DMS53 (cell line): ENCODE measurements around the gene MSLN.

Experiments
- DNase-seq: peaks from one replicate; lab custom pipeline; 2025; lab: John Stamatoyannopoulos, UW

The MSLN gene

GRCh38 chr16:723695-724094 lies 36.8 kb upstream of the MSLN start:
- DNase-seq = no peak

DNA sequence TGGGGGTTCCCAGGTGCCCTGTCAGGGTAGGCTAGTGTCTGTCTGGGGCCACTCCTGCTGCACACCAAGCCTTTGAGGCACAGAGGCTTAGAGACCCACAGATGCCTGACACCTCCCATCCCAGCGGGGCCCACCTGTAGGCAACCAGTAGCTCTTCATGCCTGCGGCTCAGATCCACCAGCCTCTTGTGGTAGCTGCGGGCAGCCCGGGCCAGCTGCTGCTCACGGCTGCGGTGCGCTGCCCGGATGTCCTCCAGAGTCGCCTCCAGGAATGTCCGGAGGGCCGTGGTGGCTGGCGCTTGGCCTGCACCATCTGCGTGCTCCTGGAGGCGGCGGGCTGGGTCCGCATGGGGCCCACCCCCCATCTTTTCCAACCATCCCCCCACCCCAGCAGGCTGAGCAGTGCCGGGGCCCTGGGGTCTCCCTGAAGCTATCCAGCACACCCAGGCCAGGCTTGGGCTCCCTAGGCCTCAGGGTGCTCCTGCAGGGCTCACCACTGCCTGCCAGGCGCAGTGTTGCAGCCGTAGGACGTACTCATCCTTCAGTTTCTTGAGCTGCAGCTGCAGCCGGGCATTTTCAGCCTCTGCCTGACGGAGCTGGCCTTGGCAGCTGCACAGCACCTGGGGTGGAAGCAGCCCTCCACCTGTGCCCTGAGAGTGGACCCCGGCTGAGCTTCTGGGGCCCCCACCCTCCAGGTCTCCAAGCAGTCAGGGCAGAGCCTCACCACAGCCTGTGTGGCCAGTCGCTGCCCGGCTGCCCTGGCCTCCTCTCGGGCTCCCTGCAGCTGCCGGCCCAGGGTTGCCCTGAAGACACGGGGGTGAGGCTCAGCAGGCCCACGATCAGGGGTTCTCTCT lies 36.1 kb upstream of the MSLN start:
- DNase-seq = no peak

DNA sequence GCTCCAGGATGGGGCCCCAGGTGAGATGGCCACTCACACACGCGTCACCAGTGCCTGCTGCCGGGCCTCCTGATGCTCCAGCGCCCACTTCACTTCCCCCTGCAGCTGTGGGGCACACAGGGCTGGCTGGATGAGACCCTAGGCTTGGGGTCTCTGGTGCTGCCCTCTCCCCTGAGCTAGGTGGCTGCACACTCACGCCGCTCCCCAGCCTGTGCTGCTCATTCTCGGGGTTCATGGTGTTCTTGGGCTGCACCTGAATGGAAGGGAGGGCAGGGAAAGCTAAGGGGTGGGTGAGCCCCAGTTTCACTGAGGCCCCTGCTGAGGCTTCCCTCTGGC lies 35.5 kb upstream of the MSLN start:
- no peak for DNase-seq

DNA sequence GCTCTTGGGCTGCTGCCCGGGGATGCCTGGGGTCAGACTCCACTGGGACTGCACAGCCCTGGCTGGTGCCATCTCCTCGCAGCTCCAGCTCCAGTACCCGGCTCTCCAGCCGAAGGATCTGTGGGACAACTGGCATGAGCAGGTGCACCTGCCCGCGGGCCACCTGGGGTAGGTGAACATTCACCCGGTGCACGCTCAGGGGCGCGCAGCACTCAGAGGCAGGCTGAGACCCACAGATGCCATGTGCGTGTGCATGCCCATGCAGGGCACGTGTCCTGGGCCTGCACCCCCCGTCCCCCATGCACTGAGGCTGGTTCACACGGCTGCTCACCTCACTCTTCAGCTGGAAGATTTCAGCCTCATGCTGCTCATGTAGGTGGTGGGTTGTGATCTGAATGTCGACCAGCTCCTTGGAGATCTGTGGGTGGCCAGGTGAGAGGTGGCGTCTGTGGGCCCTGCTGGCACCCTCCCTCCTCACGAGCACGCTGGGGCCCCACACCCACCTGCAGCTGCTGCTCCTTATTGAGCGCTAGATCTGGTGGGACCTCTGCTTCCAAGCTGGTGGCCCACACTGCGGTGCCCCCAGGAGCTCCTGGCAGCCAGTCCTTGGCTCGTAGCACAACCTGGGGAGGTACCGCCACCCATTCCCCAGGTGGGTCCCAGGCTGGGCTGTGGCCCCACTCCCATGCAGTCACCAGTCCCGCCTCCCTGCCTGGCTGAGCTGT lies 34.9 kb upstream of the MSLN start:
- DNase-seq = peak; percentile 64

GRCh38 chr16:726188-726437 lies 34.4 kb upstream of the MSLN start:
- no peak for DNase-seq

GRCh38 chr16:726438-727290 lies 33.9 kb upstream of the MSLN start, which contains the start of the genes CCDC78 and HAGHL:
CCDC78 (minus strand) TSS chr16:726443; CDS start chr16:726367, 76 bp downstream.
HAGHL (plus strand) TSS chr16:727106; CDS start chr16:727510, 404 bp downstream.
- DNase-seq = peak; percentile 89

- peak; percentile 62 for DNase-seq
These were observed 33.1 kb upstream of the MSLN start for GRCh38 chr16:727291-727977.

GRCh38 chr16:728131-728889 lies 32.2 kb upstream of the MSLN start:
- DNase-seq = peak; percentile 97

- DNase-seq = no peak
These were observed 31.4 kb upstream of the MSLN start for GRCh38 chr16:728890-729744.

DNA sequence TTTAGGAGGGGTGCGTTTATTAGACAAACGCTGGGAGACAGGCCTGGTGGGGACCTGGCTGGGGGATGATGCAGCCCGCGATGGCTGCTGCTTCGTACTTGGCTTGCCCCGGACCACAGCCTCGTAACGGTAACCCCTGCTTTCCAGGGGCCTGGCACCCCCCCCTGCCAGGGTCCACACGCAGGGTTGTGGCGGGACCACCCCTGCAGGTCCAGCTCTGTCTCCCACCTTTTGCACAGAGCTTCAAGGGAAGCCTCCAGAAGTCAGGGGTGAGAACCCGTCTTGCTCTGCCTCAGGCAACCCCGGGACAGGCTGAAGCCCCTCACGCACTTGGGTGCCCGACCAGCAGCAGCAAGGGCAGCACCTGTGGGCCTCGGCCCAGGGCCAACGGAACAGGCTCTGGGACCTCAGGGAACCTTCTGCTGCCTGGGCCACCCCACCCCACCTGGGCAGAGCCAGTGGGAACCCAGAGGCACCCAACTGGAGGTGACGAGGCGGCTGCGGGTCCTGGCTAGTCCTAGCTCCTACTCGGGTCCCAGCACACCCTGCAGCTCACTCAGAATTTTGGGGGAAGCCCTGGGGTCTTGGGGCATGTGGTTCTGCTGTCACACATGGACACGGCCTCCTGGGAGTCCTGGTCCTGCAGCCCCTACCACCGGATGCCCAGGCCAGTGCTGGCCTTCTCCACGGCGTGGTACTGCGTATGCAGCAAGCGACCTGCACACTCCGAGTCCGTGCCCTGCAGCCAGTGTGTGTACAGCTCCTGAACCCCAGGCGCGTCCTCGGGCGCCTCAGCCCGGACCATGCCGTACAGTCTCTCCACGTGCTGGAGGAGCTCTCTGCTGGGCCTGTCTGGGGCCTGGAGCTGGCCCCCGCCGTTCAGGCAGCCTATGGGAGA lies 30.5 kb upstream of the MSLN start:
- DNase-seq = no peak

DNA sequence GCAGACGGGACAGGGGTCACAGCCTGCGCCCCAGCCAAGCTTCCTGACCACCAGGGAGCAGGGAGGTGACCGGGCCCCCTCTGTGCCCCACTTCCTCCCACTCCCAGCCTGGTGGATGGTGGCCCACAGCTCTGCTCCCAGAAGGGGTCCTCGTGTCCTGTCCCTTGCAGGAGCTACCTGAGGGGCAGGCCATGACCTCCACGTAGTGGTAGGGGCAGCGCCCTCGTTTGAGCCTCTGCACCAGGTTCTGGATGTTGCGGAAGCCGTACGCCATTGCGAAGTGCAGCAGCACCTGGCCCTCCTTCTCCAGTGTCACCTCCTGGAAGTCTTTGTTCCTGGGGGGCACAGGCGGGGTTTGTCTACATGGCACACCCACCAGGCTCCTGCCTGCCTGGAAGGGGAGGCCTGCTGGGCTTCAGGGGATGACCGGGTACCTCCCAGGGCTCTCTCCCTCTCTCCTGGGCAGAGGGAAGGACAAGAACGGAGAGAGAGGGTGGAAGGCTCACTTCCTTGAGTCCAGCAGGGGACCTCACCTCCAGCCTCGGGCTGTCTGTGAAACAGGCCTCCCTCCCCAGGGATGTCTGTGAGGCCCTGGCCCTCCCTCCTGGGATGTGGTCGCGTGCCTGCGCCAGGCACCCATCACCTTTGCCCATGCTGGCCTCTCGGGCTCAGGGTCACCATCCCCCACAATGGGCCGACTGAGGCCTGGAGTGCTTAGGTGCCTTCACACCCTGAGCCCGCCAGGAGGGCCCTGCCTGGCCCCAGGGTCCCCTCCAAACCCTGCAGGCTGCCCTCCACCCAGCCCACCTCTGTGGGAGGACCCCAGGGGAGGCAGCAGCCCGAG lies 29.6 kb upstream of the MSLN start:
- no peak for DNase-seq

DNA sequence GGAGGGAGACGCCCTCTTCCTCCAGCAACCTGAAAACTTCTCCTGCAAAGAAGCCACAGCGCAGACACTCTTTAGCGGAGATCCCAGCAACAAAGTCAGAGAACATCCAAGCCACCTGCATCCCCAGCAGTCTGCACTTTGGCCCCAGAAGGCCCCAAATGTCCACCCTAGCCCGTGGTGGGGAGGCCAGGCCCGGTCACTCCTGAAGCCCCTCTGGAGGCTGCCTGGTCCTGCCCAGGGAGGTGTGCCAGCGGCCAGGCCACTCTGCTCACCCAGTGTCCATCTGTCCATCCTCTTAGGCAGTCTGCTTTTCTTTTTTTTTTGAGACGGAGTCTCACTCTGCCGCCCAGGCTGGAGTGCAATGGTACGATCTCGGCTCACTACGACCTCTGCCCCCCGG lies 28.2 kb upstream of the MSLN start:
- no peak for DNase-seq

- no peak for DNase-seq
These were observed 27.6 kb upstream of the MSLN start for GRCh38 chr16:732936-733335.

GRCh38 chr16:733382-734207 lies 26.9 kb upstream of the MSLN start:
- DNase-seq = no peak

GRCh38 chr16:734208-734980 lies 26.1 kb upstream of the MSLN start:
- DNase-seq = no peak

DNA sequence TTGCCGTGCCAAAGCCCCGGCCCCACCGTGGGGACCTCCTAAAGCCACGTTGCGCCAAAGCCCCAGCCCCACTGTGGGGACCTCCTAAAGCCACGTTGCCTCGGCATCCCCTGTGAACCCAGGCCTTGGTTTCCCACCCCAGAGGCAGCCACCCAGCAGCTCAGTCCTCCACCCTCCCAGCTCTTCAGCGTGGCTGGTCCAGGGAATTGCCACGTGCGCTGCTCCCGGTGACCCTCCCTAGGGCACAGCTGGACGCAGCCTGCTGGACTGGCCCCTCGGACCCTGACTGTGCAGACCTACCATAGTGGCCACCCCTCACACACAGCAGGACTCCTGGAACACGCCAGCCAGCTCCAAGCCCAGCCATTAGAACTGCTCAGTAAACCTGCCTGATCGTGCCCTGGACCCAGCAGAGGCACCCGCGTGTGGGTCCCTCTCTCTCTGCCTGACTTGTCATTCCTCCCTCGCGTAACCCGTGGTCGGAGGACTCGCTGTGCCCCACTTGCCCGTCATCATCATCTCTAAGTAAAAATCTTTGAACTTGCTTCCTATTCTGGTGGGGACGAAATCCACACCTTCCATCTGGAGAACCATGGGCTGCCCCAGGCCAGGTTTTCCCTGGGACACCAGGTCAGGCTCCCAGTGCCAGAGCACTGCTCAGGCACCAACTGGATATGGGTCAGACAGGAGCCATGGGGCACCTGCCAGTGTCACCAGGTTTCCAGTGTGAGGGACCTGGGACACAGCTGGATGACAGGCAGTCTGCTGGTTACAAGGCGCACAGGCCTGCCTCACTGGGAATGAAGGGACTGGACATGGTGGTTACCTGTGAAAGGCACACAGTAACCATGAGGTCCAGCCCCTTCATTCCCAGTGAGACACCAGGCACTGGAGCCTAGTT lies 25.3 kb upstream of the MSLN start:
- no peak for DNase-seq
